Activated CD4-positive, alpha-beta T cell treated with anti-CD3 and anti-CD28 coated beads, Interleukin-10, Interleukin-2, amounts not matched to agents 100 ng/mL and 50 ng/mL, durations not matched to agents 16 hours and 8 hours (primary cell): Measurements from ENCODE around the gene GAB4.
A peak's percentile ranks its signal among the peaks of the same experiment; 100 is the strongest.
"Not testable (repeated sequence)": the region's sequence is repeated elsewhere in the genome, so short reads cannot be mapped to it uniquely, and the experiment has no call there.

Source experiments
- DNase-seq: peaks from one replicate; pipeline ENCODE4 v3.0.0-alpha.2; 2020

GAB4 gene

GRCh38 chr22:16957781-16958180, 50.2 kb downstream of the GAB4 start:
- no peak for DNase-seq

- DNase-seq: no peak
Observed at GRCh38 chr22:16956290-16956689, 51.7 kb downstream of the GAB4 start.

GRCh38 chr22:16955678-16956210, 52.3 kb downstream of the GAB4 start:
- DNase-seq: no peak

GRCh38 chr22:16955081-16955480, 52.9 kb downstream of the GAB4 start:
- DNase-seq: no peak

GRCh38 chr22:16954060-16954403, 54.0 kb downstream of the GAB4 start:
- DNase-seq: no peak

GRCh38 chr22:16953206-16954059, 54.6 kb downstream of the GAB4 start:
- DNase-seq: no peak

- DNase-seq: peak; percentile 38
Observed at GRCh38 chr22:16949561-16949960, 58.5 kb downstream of the GAB4 start.

- DNase-seq: no peak
Observed at GRCh38 chr22:16937811-16938210, 70.2 kb downstream of the GAB4 start.

GRCh38 chr22:16937209-16937608, 70.8 kb downstream of the GAB4 start:
- not testable (repeated sequence) for DNase-seq

- no peak for DNase-seq
Observed at GRCh38 chr22:16936625-16937024, 71.4 kb downstream of the GAB4 start.

GRCh38 chr22:16935209-16935608, 72.8 kb downstream of the GAB4 start:
- DNase-seq: no peak

GRCh38 chr22:16933291-16934282, 74.4 kb downstream of the GAB4 start:
- DNase-seq: no peak

- no peak for DNase-seq
Observed at GRCh38 chr22:16932577-16932976, 75.4 kb downstream of the GAB4 start.

GRCh38 chr22:16925407-16925966, 82.5 kb downstream of the GAB4 start:
- no peak for DNase-seq

- no peak for DNase-seq
Observed at GRCh38 chr22:16922706-16923105, 85.3 kb downstream of the GAB4 start.

GRCh38 chr22:16922076-16922475, 85.9 kb downstream of the GAB4 start:
- no peak for DNase-seq

GRCh38 chr22:16917144-16918003, 90.6 kb downstream of the GAB4 start:
- peak; percentile 69 for DNase-seq

GRCh38 chr22:16915701-16916100, 92.3 kb downstream of the GAB4 start:
- DNase-seq: peak; percentile 53

- DNase-seq: not testable (repeated sequence)
Observed at GRCh38 chr22:16914911-16915310, 93.1 kb downstream of the GAB4 start.

GRCh38 chr22:16914006-16914405, 94.0 kb downstream of the GAB4 start:
- DNase-seq: no peak

GRCh38 chr22:16912281-16912680, 95.7 kb downstream of the GAB4 start:
- DNase-seq: no peak
